KBM-7 (cell line): ENCODE measurements around the gene RSPH6A.
"Not testable (repeated sequence)": the region's sequence is repeated elsewhere in the genome, so short reads cannot be mapped to it uniquely, and the experiment has no call there.

Experiments
- DNase-seq: peaks from one replicate; pipeline ENCODE4 v3.0.0-alpha.2; 2015
- in situ Hi-C: fragments of 300-500 bp; cut with MboI; formaldehyde crosslinking; loops from 2 replicates; pipeline ENCODE4 v1.14.3; 2020; ENCODE audit warnings: low sequenced_read_pairs, low pct_unique_long_range_greater_than_20kb, mixed read lengths

RSPH6A gene

GRCh38 chr19:45805719-45806118, 9.4 kb downstream of the RSPH6A start:
- in situ Hi-C loops: no loop called here
- no peak for DNase-seq

DNA sequence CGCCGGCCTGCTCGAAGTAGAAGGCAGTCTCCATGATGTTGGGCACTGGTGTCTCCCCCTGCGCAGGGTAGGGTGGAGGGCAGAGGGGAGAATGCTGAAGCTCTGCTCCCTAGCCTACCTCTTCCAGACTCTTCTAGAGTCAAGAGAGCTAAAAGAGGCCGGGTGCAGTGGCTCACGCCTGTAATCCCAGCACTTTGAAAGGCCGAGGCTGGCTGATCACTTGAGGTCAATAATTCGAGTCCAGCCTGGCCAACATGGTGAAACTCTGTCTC, 10.2 kb downstream of the RSPH6A start:
- no peak for DNase-seq
- in situ Hi-C loops: no loop called here

DNA sequence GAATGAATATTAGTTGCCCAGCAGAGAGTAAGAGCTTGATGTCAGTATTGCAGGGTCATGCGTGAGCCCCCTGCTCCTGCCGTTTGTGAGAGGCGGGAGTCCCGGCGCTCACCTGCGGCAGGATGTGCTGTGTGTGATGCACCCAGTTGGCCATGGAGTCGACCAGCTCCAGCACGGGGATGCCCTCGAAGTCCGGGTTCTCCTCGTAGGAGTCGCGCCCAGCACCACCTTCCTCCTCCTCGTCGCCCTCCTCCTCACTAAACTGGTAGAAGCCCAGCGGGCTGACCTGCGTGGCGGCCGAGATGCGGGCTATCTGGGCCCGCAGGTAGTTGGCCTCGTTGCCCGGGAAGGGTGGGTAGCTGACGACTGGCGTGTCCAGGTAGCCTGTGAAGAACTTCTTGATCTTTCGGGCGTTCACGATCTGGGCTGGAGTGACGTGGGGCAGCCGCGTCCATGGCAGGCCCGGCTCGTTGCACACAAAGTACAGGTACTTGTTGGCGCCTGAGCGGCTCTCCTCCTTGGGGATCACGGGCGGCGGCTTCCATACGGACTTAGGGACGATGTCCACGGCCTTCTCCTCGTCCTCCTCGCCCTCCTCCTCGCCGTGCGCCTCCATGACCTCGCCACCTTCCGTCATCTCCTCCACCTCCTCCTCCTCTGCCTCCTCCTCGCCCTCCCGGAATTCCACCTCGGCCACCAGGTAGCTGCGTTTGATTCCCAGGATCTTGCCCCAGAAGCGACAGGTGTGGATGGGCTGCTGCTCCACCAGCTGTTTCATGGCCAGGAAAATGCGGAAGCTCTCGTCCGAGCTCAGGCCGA, 10.8 kb downstream of the RSPH6A start:
- in situ Hi-C loops: no loop called here
- no peak for DNase-seq

- in situ Hi-C loops: no loop called here
- no peak for DNase-seq
Observed at GRCh38 chr19:45801603-45802175, 13.4 kb downstream of the RSPH6A start.

DNA sequence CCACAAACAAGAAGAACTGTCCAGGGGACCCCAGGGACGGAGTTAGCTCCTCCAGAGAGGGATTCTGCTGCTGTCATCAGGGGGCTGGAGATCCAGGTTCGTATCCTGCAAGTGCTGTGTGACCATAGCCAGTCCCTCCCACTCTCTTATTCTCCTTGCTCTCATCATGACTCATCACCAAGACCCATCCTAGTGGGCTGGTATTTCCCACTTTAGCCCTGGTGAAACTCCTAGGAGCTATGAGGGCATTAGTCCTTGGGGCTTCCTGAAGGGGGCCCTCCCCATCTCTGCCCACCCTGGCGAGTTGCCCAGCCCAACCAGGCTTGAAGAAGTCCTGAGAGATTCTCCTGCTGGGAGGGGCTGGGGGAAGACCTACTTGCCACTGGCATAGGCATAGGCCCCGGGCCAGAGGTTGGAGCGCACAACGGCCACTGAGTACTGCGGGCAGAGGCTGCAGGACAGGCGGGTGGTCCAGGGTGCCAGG, 15.0 kb downstream of the RSPH6A start:
- in situ Hi-C loops: no loop called here
- no peak for DNase-seq

DNA sequence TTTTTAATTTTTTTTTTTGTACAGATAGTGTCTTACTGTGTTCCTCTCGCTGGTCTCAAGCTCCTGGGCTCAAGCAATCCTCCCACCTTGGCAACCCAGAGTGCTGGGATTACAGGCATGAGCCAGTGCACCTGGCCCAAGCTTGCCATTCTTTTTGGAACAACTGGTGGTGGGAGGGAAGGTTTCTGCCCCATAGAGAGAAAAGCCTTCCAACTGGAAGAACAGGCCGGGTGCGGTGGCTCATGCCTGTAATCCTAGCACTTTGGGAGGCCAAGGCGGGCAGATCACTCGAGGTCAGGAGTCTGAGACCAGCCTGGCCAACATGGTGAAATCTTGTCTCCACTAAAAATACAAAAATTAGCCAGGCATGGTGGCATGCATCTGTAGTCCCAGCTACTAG, 15.6 kb downstream of the RSPH6A start:
- in situ Hi-C loops, DNase-seq: not testable (repeated sequence)

DNA sequence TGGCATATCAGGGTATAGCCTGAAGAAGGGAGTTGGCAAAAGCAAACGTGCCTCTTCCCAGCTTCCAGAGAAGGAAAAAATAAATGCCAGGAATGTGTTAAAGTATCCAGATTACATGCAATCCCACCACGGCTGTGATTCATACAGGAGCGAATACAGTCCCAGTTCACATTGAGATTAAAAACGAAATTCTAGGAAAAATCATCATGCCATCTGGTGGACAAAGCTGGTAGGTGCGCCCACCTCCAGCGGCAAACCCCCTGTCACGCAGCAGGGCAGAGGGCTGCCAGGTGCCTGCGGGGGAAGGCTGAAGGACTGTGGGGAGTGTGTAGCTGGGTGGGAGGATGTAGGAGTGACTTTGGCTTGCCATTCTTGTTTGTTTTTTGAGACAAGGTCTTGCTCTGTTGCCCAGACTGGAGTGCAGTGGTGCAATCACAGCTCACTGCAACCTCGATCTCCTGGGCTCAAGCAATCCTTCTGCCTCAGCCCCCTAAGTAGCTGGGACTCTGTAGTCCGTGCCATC, 16.1 kb downstream of the RSPH6A start:
- DNase-seq: peak; percentile 83
- in situ Hi-C loops: no loop called here

- in situ Hi-C loops: no loop called here
- DNase-seq: no peak
Observed at GRCh38 chr19:45794627-45795026, 20.5 kb downstream of the RSPH6A start.

DNA sequence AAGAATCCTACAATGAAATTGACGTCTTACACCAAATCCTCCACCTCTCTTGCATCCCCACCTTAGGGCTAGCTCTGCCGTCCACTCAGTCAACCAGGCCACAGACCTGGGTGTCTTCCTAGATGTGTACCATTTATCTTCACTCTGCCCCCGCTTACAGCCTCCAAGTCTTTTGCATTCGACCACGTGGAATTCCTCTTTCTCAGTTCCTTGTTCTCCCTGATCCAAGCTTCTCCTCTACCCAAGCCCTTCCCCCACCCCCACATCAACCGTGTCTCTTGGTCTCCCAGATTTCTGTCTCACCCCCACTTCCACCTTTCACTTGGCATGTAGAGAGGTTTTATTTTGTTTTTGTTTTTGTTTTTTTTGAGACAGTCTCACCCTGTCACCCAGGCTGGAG, 21.2 kb downstream of the RSPH6A start:
- in situ Hi-C loops: no loop called here
- no peak for DNase-seq

GRCh38 chr19:45793178-45793564, 21.9 kb downstream of the RSPH6A start:
- DNase-seq: no peak
- in situ Hi-C loops: no loop called here

- peak; percentile 99 for DNase-seq
- in situ Hi-C loops: no loop called here
Observed at GRCh38 chr19:45792470-45793177, 22.5 kb downstream of the RSPH6A start, which contains the start of gene DMWD. DMWD (minus strand) TSS chr19:45792845; CDS start chr19:45792756, 89 bp downstream.

DNA sequence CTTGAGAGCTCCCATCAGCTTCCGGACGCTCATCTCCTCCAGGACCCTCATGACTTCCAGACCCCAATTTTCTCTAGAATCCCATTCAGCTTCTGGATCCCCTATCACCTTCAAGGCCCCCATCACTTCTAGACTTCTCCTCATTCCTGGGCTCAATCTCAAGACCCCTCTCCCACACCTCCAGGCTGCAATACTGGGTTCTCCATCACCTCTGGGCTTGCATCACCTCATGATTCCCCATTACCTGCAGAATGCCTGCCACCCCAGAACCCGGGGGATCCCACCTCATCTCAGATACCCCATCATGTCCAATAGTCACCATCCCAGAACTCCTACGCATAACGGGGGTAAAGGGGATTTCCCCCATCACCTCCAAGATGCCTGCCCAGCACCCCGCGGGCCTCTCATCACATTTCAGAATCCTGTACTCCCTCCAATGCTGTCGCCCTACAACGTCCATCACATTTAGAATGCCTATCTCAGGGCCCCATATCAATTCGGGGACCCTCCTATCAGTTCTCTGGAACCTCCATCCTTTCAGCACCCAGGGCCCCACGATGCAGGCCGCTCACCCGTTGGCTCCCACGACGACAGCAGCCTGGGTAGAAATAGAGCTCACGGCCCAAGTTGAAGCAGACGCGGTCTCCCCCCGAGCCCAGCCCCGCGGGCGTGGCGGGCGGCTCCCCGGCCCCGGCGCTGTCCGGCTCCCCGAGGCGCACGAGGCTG, 23.2 kb downstream of the RSPH6A start:
- no peak for DNase-seq
- in situ Hi-C loops: no loop called here

DNA sequence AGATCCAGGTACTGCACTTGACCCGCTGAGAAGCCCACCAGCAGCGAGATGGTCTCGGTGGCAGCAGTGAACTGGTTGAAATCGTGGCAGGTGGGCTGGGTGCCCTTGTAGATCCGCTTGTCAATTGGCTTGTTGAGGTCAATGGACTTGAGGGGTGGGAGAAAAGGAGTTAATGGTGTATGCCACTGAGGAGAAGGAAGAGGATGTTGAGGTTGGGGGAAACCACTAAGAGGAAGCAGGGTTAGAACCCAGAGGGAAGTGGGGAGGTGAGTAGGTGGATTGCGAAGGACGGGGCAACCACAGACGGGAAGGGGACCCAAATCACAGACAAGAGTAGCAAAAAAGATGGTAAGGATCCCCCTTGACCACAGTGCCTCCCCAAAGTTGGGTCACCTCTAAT, 24.2 kb downstream of the RSPH6A start:
- peak; percentile 93 for DNase-seq
- in situ Hi-C loops: no loop called here

DNA sequence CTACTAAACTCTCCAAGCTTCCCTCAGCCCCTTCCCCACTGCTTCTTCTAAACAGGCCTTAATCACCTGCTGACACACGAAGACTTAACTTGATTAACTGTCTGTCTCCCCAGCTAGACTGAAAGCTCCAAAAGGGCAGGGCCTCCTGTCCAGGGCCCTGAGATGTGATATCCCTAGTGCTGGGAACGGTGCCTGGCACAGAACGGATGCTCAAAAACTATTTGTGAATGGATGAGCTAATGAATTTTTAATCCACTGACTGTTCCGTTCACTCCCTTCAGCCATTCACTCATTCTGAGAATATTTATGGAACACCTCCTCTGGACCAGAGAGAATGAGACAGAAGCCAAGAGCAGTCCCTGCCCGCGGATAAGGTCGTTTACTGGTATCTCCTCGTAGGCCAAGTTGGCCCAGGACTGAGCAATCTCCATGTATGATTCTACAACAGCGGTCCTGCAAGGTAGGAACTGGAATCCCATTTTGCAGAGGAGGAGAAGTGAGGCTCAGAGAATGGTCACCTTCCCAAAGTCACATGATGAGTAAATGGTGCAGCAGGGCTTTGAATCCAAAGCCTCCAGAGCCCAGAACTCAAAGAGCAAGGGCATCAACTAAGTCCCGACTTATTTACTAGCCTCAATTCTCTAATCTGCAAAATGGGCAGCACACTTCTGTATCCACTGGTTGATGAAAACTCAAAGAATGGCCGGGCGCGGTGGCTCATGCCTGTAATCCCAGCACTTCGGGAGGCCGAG, 25.9 kb downstream of the RSPH6A start:
- no peak for DNase-seq
- in situ Hi-C loops: no loop called here

DNA sequence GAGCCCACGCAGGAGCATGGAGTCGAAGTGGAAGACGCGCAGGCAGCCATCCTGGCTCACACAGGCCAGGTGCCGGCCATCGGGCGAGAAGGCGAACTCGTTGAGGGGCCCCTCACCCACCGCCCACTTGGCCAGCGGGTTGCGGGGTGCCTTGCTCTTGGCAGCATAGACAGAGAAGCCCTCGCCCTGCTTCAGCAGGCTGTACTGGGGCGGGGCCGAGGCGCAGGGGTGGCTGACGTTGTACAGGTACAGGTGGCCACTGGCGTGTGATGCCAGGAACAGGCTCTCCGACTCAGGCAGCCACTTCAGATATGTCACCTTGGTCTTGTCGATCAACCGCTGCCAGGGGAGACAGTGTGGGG, 28.6 kb downstream of the RSPH6A start:
- in situ Hi-C loops: no loop called here
- no peak for DNase-seq

- in situ Hi-C loops: no loop called here
- no peak for DNase-seq
Observed at GRCh38 chr19:45785781-45786532, 29.2 kb downstream of the RSPH6A start.

GRCh38 chr19:45785097-45785496, 30.0 kb downstream of the RSPH6A start:
- no peak for DNase-seq
- in situ Hi-C loops: no loop called here

GRCh38 chr19:45784096-45784495, 31.0 kb downstream of the RSPH6A start:
- DNase-seq: no peak
- in situ Hi-C loops: no loop called here
